Epithelial cell of proximal tubule (primary cell): Measurements from ENCODE around the gene ZNF385A. TPM values are rescaled to one million over a fixed set of nuclear protein-coding genes. Genes with fewer than 3 reads are reported as not detected.

Experiments used
- DNase-seq: peaks from one replicate; pipeline ENCODE4 v3.0.0-alpha.2; 2011; ENCODE audit warnings: low read depth
- H3K4me3 ChIP-seq: 2 replicates; pipeline ENCODE4 v1.5.1; 2011; ENCODE audit warnings: low read depth, mild to moderate bottlenecking, low read length
- CTCF ChIP-seq: conservative IDR thresholded peaks from 2 replicates; pipeline ENCODE4 v1.5.1; 2012; ENCODE audit warnings: low read depth, mild to moderate bottlenecking, low read length
- total RNA-seq: library from RNA; depleted of rRNA; stranded (reverse); fragments of >200 nt; gene quantifications from 2 replicates; pipeline ENCODE4 v1.2.3, GENCODE V29; 2015

Gene ZNF385A
- total RNA-seq, 1 donor from 2014 or later, result 3.9 TPM

GRCh38 chr12:54359762-54360351 is 24.7 kb downstream of the ZNF385A start:
- no peak for DNase-seq
- no peak for TF ChIP-seq CTCF
- peak overlapping the region; percentile 94 for H3K4me3 ChIP-seq

DNA sequence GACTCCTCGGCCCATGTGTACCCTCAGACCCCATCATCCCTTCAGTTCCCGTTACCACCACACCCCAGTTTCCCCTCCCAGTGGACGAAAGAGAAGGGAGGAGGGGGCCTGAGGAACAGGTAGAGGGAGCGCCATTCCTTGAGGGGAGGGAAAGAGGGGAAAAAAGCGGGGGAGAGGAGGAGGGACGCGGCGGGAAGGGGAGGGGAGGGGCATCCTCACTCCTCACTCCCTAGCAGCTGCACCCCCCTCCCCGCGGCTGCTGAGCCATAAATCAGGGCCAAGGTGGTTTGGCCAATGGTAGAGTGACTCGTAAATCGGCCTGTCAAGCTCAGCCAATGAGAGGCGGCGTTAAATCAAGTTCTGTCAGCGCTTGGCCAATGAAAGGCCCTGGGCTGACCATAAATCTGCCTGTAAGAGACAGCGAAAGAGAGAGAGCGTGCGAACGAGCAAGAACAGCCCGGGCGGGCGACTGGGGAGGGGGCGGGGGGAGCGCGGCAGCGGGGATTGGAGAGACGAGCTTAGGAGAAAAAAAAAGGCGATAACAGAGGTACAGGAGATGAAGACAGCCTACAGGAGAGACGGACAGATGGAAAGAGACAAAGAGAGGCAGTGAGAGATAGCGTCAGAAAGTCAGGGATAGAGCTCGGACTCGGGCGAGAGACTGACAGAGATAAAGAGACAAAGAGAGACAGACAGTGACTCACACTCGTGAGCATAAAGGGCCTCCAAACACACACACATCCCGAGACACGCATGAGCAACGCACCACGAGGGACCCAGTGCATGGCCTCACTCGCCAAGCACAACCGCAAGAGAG is 25.4 kb downstream of the ZNF385A start:
- no peak for TF ChIP-seq CTCF
- H3K4me3 ChIP-seq, result peak overlapping the region; percentile 94
- peak; percentile 95 for DNase-seq

DNA sequence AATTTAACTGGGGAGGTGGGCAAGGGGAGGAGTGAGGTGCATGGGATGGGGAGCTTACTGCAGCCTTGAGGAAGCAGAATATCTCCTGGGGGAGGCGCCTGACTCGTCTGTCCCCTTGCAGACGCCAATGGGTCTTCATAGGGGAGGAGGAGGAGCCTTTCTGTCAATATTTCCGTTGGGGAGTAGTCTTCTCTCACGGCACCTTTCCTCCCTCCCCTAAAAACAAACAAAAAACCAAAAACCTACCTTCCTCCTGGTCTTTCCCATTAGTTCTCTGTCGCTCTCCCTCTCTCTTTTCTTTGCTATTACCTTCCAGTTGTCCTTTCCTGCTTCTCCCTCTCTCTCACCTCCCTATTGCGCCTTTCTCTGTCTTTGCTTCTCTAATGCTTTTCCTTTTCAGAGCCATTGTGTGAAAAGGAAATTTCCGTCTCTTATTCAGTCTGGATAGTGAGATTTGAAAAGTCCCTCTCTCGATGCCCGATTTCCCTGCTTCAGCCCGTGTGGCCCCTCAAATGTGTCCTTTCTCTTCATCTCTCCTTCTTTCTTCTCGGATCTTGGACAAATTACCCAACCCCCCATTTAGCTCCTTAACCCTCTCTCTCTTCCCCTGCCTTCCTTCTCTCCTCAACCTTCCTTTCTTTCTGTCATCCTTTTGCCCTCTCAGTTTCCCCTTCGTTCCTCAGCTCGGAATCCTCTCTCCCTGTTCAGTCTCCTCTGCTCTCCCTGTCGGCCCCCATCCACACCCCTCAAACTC is 26.2 kb downstream of the ZNF385A start:
- no peak for TF ChIP-seq CTCF
- no peak for DNase-seq
- peak overlapping the region; percentile 94 for H3K4me3 ChIP-seq

DNA sequence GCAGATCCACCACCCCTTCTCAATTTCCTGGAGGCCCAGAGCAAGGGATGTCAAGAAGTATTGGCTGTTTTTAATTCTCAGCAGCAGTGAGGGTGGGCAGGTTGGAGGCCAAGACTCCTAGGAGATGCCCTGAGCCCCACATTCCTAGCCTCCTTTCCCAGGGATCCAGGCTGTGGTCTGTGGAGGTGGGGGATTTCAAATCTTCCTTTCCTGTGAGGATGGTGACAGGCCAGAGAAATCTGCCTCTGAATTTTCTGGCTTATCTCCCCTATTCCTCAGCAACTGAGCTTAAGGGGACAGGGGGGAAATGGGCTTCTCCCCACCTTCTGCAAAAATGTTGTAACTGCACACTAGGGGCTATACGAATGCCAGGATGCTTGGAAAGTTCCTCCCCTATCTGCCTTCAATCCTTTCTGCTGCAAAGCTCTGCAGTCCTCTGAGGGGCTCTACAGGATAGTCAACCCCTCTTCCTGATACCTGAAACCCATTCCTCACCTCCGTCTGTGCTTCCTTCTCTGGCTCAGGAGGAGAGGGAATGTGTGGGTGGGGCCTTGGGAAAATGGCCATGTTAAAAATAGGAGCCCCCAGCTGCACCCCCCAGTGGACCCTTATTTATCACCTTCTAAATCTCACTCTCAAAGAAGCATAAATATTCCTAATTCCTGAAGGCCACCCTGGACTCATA is 26.9 kb downstream of the ZNF385A start:
- no peak overlapping the region for H3K4me3 ChIP-seq
- DNase-seq, result no peak
- no peak for TF ChIP-seq CTCF

DNA sequence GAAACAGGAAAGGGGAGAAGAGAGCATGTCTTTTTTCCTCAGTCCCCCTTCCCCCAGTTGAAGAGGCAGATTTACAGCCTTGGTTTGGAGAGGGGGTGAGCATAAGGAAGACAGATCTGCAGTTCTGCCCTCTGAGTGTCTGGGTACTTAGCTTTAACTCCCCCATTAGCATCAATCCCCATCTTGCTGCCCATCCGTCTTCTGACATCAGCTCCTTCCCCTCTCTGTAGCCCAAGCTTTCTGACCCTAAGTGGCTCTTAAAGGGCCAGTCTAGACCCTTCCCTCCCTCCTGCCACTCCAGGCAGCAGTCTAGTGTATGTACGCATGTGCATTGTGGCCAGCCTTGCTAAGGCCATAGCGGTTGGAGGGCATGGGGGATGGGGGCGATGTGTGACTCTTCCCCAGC is 27.6 kb downstream of the ZNF385A start:
- no peak for DNase-seq
- H3K4me3 ChIP-seq, result no peak overlapping the region
- no peak for TF ChIP-seq CTCF

- H3K4me3 ChIP-seq, result no peak overlapping the region
- TF ChIP-seq CTCF, result no peak
- no peak for DNase-seq
Measured at GRCh38 chr12:54356228-54356627, 28.3 kb downstream of the ZNF385A start.
